ENCODE data around the gene DDX25.

DDX25 gene

GRCh38 chr11:125978181-125978716 lies 73.9 kb downstream of the DDX25 start:
- DNase-seq: no peak

Measured in T-helper 2 cell (primary cell).